HepG2 (cell line): ENCODE results near the gene FUBP3. TPM values are rescaled to one million over a fixed set of nuclear protein-coding genes. Genes with fewer than 3 reads are reported as not detected.

ENCODE experiments used
- ISX ChIP-seq: sonication (generic); formaldehyde crosslinking; conservative IDR thresholded peaks from 2 replicates; pipeline ENCODE4 v1.5.0; 2020; ENCODE audit warnings: missing genetic modification reagents
- KDM5B ChIP-seq: sonication (generic); formaldehyde crosslinking; IDR thresholded peaks from 2 replicates; pipeline ENCODE4 v1.4.0; 2020; ENCODE audit warnings: missing genetic modification reagents, mild to moderate bottlenecking, borderline replicate concordance
- NRL ChIP-seq: sonication (generic); formaldehyde crosslinking; IDR thresholded peaks from 2 replicates; pipeline ENCODE4 v1.5.0; 2020; ENCODE audit warnings: missing genetic modification reagents, mild to moderate bottlenecking, moderate library complexity, borderline replicate concordance
- PHF5A ChIP-seq: IDR thresholded peaks from one replicate; pipeline ENCODE4 v1.6.1; 2018; ENCODE audit warnings: low read depth, missing genetic modification reagents; ENCODE audit not compliant: unreplicated experiment
- RCOR2 ChIP-seq: IDR thresholded peaks from 2 replicates; pipeline ENCODE4 v1.6.1; 2016; ENCODE audit warnings: missing biosample characterization, missing genetic modification reagents
- TBX3 ChIP-seq: fragments of 450-650 bp; IDR thresholded peaks from 2 replicates; pipeline ENCODE4 v1.6.1; 2017; ENCODE audit warnings: antibody characterized with exemption, mild to moderate bottlenecking, inconsistent platforms, borderline replicate concordance
- ZKSCAN5 ChIP-seq: sonication (generic); formaldehyde crosslinking; IDR thresholded peaks from 2 replicates; pipeline ENCODE4 v1.5.1; 2020; ENCODE audit warnings: mild to moderate bottlenecking, missing genetic modification reagents
- ZNF124 ChIP-seq: sonication (generic); formaldehyde crosslinking; IDR thresholded peaks from 2 replicates; pipeline ENCODE4 v1.4.0; 2020; ENCODE audit warnings: missing genetic modification reagents
- ZNF253 ChIP-seq: sonication (generic); formaldehyde crosslinking; IDR thresholded peaks from 2 replicates; pipeline ENCODE4 v1.8.0; 2022; ENCODE audit warnings: mild to moderate bottlenecking, missing genetic modification reagents, borderline replicate concordance
- ZSCAN20 ChIP-seq: sonication (generic); formaldehyde crosslinking; IDR thresholded peaks from 2 replicates; pipeline ENCODE4 v1.4.0; 2020; ENCODE audit warnings: missing genetic modification reagents, mild to moderate bottlenecking, borderline replicate concordance
- polyA plus RNA-seq, 8 experiments: library from polyadenylated mRNA; depleted of rRNA in 3 of 8; stranded (reverse) in 7 of 8; unstranded in 1 of 8; fragments of >200 nt; fragmentation: Illumina TruSeq in 4 of 8; extraction: Trizol in 4 of 8; gene quantifications; 2 replicates each; pipeline versions ENCODE4 v1.2.1 to v1.2.3, GENCODE V29; 2011 to 2016; ENCODE audit warnings: low read depth in 4 of 8, missing spikeins in 1 of 8, mixed read lengths in 1 of 8; ENCODE audit not compliant: insufficient read depth in 1 of 8
- total RNA-seq, 5 experiments: library from RNA; depleted of rRNA; stranded (reverse); fragments of >200 nt; fragmentation: Illumina TruSeq; extraction: Trizol; gene quantifications; 2 replicates each; pipeline ENCODE4 v1.2.3, GENCODE V29; 2016; ENCODE audit warnings: low read depth in 1 of 5
- TF ChIP-seq, protein P1 (sequence below): IDR thresholded peaks from 2 replicates; pipeline ENCODE4 v1.4.0; 2020; ENCODE audit warnings: mild to moderate bottlenecking, missing genetic modification reagents
- TF ChIP-seq, protein P2 (sequence below): sonication (generic); formaldehyde crosslinking; IDR thresholded peaks from 2 replicates; pipeline ENCODE4 v1.4.0; 2020; ENCODE audit warnings: missing genetic modification reagents, borderline replicate concordance
- TF ChIP-seq, protein P3 (sequence below): sonication (generic); formaldehyde crosslinking; IDR thresholded peaks from 2 replicates; pipeline ENCODE4 v1.8.1; 2023; ENCODE audit warnings: mild to moderate bottlenecking, missing genetic modification reagents
- TF ChIP-seq, protein P4 (sequence below): sonication (generic); formaldehyde crosslinking; IDR thresholded peaks from 2 replicates; pipeline ENCODE4 v1.4.0; 2020; ENCODE audit warnings: missing genetic modification reagents

FUBP3 gene
- total and polyA plus RNA-seq, 2 of the 13 experiments (the other 11 are each of a cell fraction or from before 2014, with no cell fraction given) = 28.7 to 40.0 TPM

DNA sequence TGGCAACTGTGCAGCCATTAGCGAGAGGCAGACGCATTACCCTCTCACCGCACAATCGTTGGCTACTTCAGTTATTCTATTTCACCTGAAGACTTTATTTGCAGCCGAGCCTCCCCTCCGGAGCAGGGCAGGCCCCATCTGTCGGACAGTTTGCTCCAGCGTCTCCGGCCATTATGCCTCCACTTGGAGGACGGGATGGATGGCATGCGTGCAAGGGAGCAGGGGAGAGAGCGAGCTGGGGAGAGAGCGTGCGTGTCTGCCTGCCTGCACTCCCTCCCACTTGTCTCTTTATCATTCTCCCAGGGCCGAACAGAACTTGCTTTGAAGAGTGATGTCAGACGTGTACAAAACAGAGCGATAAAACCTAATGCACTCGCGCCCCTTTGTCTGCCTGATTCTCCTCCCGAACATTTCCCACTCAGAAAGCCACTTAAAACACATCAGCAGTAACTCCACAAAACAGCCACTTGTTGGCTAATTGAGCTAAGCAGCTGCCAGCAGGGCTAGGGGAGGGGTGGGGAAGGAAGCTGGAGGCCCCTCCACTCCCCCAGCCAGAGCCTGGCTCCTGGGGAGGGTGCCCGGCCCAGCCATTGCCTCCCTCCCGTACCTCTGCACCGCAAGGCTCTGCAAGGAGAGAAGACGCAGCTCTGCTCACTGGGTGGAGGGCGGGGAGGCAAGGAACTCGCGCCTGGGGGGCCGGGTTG, 43.4 kb upstream of the FUBP3 start (continued):
- TF ChIP-seq, protein P1, sequence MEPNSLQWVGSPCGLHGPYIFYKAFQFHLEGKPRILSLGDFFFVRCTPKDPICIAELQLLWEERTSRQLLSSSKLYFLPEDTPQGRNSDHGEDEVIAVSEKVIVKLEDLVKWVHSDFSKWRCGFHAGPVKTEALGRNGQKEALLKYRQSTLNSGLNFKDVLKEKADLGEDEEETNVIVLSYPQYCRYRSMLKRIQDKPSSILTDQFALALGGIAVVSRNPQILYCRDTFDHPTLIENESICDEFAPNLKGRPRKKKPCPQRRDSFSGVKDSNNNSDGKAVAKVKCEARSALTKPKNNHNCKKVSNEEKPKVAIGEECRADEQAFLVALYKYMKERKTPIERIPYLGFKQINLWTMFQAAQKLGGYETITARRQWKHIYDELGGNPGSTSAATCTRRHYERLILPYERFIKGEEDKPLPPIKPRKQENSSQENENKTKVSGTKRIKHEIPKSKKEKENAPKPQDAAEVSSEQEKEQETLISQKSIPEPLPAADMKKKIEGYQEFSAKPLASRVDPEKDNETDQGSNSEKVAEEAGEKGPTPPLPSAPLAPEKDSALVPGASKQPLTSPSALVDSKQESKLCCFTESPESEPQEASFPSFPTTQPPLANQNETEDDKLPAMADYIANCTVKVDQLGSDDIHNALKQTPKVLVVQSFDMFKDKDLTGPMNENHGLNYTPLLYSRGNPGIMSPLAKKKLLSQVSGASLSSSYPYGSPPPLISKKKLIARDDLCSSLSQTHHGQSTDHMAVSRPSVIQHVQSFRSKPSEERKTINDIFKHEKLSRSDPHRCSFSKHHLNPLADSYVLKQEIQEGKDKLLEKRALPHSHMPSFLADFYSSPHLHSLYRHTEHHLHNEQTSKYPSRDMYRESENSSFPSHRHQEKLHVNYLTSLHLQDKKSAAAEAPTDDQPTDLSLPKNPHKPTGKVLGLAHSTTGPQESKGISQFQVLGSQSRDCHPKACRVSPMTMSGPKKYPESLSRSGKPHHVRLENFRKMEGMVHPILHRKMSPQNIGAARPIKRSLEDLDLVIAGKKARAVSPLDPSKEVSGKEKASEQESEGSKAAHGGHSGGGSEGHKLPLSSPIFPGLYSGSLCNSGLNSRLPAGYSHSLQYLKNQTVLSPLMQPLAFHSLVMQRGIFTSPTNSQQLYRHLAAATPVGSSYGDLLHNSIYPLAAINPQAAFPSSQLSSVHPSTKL (CRISPR knock-in tag) = no peak
- TF ChIP-seq, protein P2, sequence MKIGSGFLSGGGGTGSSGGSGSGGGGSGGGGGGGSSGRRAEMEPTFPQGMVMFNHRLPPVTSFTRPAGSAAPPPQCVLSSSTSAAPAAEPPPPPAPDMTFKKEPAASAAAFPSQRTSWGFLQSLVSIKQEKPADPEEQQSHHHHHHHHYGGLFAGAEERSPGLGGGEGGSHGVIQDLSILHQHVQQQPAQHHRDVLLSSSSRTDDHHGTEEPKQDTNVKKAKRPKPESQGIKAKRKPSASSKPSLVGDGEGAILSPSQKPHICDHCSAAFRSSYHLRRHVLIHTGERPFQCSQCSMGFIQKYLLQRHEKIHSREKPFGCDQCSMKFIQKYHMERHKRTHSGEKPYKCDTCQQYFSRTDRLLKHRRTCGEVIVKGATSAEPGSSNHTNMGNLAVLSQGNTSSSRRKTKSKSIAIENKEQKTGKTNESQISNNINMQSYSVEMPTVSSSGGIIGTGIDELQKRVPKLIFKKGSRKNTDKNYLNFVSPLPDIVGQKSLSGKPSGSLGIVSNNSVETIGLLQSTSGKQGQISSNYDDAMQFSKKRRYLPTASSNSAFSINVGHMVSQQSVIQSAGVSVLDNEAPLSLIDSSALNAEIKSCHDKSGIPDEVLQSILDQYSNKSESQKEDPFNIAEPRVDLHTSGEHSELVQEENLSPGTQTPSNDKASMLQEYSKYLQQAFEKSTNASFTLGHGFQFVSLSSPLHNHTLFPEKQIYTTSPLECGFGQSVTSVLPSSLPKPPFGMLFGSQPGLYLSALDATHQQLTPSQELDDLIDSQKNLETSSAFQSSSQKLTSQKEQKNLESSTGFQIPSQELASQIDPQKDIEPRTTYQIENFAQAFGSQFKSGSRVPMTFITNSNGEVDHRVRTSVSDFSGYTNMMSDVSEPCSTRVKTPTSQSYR (CRISPR knock-in tag) = no peak
- TF ChIP-seq PHF5A (CRISPR knock-in tag) (no peak), ZNF124 (CRISPR knock-in tag) (no peak), ZNF253 (CRISPR knock-in tag) (no peak), RCOR2 (CRISPR knock-in tag) (no peak), ZKSCAN5 (CRISPR knock-in tag) (no peak), NRL (CRISPR knock-in tag) (0 out of 2 replicates have a peak, but pooled peaks have one; percentile 24), TBX3 (no peak), KDM5B (CRISPR knock-in tag) (0 out of 2 replicates have a peak, but pooled peaks have one; percentile 24), ZSCAN20 (no peak), ISX (no peak)
- TF ChIP-seq, protein P3, sequence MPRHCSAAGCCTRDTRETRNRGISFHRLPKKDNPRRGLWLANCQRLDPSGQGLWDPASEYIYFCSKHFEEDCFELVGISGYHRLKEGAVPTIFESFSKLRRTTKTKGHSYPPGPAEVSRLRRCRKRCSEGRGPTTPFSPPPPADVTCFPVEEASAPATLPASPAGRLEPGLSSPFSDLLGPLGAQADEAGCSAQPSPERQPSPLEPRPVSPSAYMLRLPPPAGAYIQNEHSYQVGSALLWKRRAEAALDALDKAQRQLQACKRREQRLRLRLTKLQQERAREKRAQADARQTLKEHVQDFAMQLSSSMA (CRISPR knock-in tag) = no peak
- TF ChIP-seq, protein P4, sequence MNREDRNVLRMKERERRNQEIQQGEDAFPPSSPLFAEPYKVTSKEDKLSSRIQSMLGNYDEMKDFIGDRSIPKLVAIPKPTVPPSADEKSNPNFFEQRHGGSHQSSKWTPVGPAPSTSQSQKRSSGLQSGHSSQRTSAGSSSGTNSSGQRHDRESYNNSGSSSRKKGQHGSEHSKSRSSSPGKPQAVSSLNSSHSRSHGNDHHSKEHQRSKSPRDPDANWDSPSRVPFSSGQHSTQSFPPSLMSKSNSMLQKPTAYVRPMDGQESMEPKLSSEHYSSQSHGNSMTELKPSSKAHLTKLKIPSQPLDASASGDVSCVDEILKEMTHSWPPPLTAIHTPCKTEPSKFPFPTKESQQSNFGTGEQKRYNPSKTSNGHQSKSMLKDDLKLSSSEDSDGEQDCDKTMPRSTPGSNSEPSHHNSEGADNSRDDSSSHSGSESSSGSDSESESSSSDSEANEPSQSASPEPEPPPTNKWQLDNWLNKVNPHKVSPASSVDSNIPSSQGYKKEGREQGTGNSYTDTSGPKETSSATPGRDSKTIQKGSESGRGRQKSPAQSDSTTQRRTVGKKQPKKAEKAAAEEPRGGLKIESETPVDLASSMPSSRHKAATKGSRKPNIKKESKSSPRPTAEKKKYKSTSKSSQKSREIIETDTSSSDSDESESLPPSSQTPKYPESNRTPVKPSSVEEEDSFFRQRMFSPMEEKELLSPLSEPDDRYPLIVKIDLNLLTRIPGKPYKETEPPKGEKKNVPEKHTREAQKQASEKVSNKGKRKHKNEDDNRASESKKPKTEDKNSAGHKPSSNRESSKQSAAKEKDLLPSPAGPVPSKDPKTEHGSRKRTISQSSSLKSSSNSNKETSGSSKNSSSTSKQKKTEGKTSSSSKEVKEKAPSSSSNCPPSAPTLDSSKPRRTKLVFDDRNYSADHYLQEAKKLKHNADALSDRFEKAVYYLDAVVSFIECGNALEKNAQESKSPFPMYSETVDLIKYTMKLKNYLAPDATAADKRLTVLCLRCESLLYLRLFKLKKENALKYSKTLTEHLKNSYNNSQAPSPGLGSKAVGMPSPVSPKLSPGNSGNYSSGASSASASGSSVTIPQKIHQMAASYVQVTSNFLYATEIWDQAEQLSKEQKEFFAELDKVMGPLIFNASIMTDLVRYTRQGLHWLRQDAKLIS (CRISPR knock-in tag) = no peak
